B cell (primary cell): ENCODE results near the gene SPTBN1. TPM values are rescaled to one million over a fixed set of nuclear protein-coding genes. Genes with fewer than 3 reads are reported as not detected.

Source experiments
- ATAC-seq: fragments of 200-7000 bp; cut with Tn5 transposase; one replicate; pipeline ENCODE4 v1.10.0; 2021; ENCODE audit warnings: low read depth, mild to moderate bottlenecking, moderate number of reproducible peaks, moderate library complexity
- CTCF ChIA-PET: fragments of 350-600 bp; sonication (Branson Sonifier 250); formaldehyde crosslinking; loops from one replicate; lab custom pipeline; 2021; ENCODE audit warnings: antibody characterized with exemption, inconsistent platforms; lab: Charles Lee
- POLR2A ChIA-PET: fragments of 350-600 bp; sonication (Branson Sonifier 250); formaldehyde crosslinking; loops from one replicate; lab custom pipeline; 2021; ENCODE audit warnings: antibody characterized with exemption; lab: Charles Lee
- DNase-seq: peaks from one replicate; pipeline ENCODE4 v3.0.0; 2013
- H2AFZ ChIP-seq: 2 replicates; pipeline ENCODE4 v1.6.1; 2012; ENCODE audit warnings: mild to moderate bottlenecking, low read depth, low read length; ENCODE audit not compliant: insufficient read depth, poor library complexity, severe bottlenecking
- H3K27ac ChIP-seq, 2 donors: 1 replicate in 1 of 2; 2 replicates in 1 of 2; pipeline ENCODE4 v1.5.1; 2012 to 2013; ENCODE audit warnings: low read length in 2 of 2, mild to moderate bottlenecking in 2 of 2, moderate library complexity in 1 of 2
- H3K27me3 ChIP-seq, 4 experiments: fragments of 200-600 bp in 1 of 4; sonication (generic) in 1 of 4; replicated peaks in 1 of 4; 1 replicate in 2 of 4; 2 replicates in 2 of 4; pipeline versions ENCODE4 v1.6.1 to v1.7.0; 2013 to 2016; ENCODE audit warnings: low read length in 3 of 4, mild to moderate bottlenecking in 2 of 4, mixed read lengths in 1 of 4, moderate library complexity in 1 of 4; ENCODE audit not compliant: insufficient read depth in 4 of 4, control insufficient read depth in 3 of 4; ENCODE audit errors: control extremely low read depth in 1 of 4
- H3K36me3 ChIP-seq, 2 experiments: replicated peaks in 1 of 2; 1 replicate in 1 of 2; 2 replicates in 1 of 2; pipeline versions ENCODE4 v1.6.1 to v1.7.1; 2013; ENCODE audit warnings: low read length in 1 of 2; ENCODE audit not compliant: insufficient read depth in 2 of 2, control insufficient read depth in 1 of 2; ENCODE audit errors: control extremely low read depth in 1 of 2, extremely low read depth in 1 of 2
- H3K4me1 ChIP-seq, 2 donors: fragments of 200-600 bp in 1 of 2; sonication (generic) in 1 of 2; 1 replicate in 1 of 2; 2 replicates in 1 of 2; pipeline versions ENCODE4 v1.5.1 to v1.6.1; 2013 to 2017; ENCODE audit warnings: low read length in 2 of 2; ENCODE audit not compliant: control insufficient read depth in 2 of 2, insufficient read depth in 2 of 2
- H3K4me2 ChIP-seq: replicated peaks from 2 replicates; pipeline ENCODE3; 2012; ENCODE audit warnings: mild to moderate bottlenecking, low read depth, low read length; ENCODE audit not compliant: poor library complexity, severe bottlenecking
- H3K4me3 ChIP-seq, 5 experiments: fragments of 200-600 bp in 1 of 5; sonication (generic) in 1 of 5; 1 replicate in 3 of 5; 2 replicates in 2 of 5; pipeline versions ENCODE4 v1.5.1 to v1.7.0; 2011 to 2016; ENCODE audit warnings: low read length in 4 of 5, mild to moderate bottlenecking in 4 of 5, low read depth in 2 of 5, control low read depth in 1 of 5, moderate library complexity in 1 of 5; ENCODE audit not compliant: insufficient read depth in 1 of 5; ENCODE audit errors: control extremely low read depth in 1 of 5, extremely low read depth in 1 of 5
- H3K79me2 ChIP-seq: fragments of 200-600 bp; sonication (generic); one replicate; pipeline ENCODE4 v1.6.0; 2016; ENCODE audit warnings: low read length; ENCODE audit not compliant: control insufficient read depth, insufficient read depth
- H3K9ac ChIP-seq: fragments of 200-600 bp; sonication (generic); 2 replicates; pipeline ENCODE4 v1.6.1; 2017; ENCODE audit warnings: mild to moderate bottlenecking, low read length, moderate library complexity
- H3K9me3 ChIP-seq, 3 donors: one replicate each; pipeline versions ENCODE4 v1.6.1 to v1.7.1; 2013; ENCODE audit warnings: low read length in 2 of 3; ENCODE audit not compliant: control insufficient read depth in 2 of 3, insufficient read depth in 1 of 3; ENCODE audit errors: control extremely low read depth in 1 of 3
- H4K20me1 ChIP-seq: 2 replicates; pipeline ENCODE4 v1.6.0; 2012; ENCODE audit warnings: mild to moderate bottlenecking, low read length; ENCODE audit not compliant: insufficient read depth, control insufficient read depth, poor library complexity, severe bottlenecking
- H3K27ac Mint-ChIP-seq: one replicate; pipeline ENCODE4 v1.8.0; 2021; ENCODE audit warnings: mixed read lengths
- H3K27me3 Mint-ChIP-seq: one replicate; pipeline ENCODE4 v1.8.0; 2021; ENCODE audit warnings: mixed read lengths
- H3K4me1 Mint-ChIP-seq: one replicate; pipeline ENCODE4 v1.8.0; 2021; ENCODE audit warnings: mixed read lengths
- H3K4me3 Mint-ChIP-seq: one replicate; pipeline ENCODE4 v1.8.0; 2021; ENCODE audit warnings: mixed read lengths
- H3K9me3 Mint-ChIP-seq: one replicate; pipeline ENCODE4 v1.8.0; 2022; ENCODE audit warnings: mixed read lengths; ENCODE audit not compliant: insufficient read depth
- CTCF ChIP-seq: fragments of 200-600 bp; IDR thresholded peaks from one replicate; pipeline ENCODE4 v1.8.0; 2022; ENCODE audit warnings: antibody characterized with exemption, mild to moderate bottlenecking
- EZH2 ChIP-seq: IDR thresholded peaks from 2 replicates; pipeline ENCODE4 v1.6.1; 2012; ENCODE audit warnings: borderline replicate concordance, low read depth, mild to moderate bottlenecking, moderate library complexity, low read length; ENCODE audit not compliant: insufficient read depth, poor library complexity, severe bottlenecking
- WGBS: methylation state at CpG from one replicate; pipeline ENCODE4 v1.1.5; 2013; ENCODE audit warnings: missing lambda C conversion rate; ENCODE audit not compliant: insufficient coverage; 5-methylcytosine and 5-hydroxymethylcytosine counted together
- intact Hi-C: fragments of 100-400 bp; cut with micrococcal nuclease; formaldehyde crosslinking; loops from one replicate; pipeline ENCODE4 v1.10.0; 2022
- polyA plus RNA-seq: library from polyadenylated mRNA; depleted of rRNA; stranded (reverse); fragments of >200 nt; gene quantifications from 2 replicates; pipeline ENCODE4 v1.2.3, GENCODE V29; 2012
- total RNA-seq, 2 donors: library from RNA; stranded (reverse); fragments of 120-200 nt in 1 of 2; gene quantifications; 1 replicate in 1 of 2; 2 replicates in 1 of 2; pipeline versions ENCODE4 v1.2.3 to v1.2.4, GENCODE V29; 2013 to 2022

SPTBN1 gene
- total and polyA plus RNA-seq, 2 donors (not counting 1 experiment from before 2014, with no cell fraction given) = 43.7 to 144 TPM

GRCh38 chr2:54514822-54515569 is 58.9 kb downstream of the SPTBN1 start:
- Histone ChIP-seq H3K27ac (no peak overlapping the region), H3K27me3 (no peaks in the 10 kb centered on the region), H3K9ac (no peak overlapping the region), H3K79me2 (no peaks in the 10 kb centered on the region), H4K20me1 (no peaks in the 10 kb centered on the region), H3K9me3 (no peaks in the 10 kb centered on the region), H2AFZ (no peak overlapping the region), H3K4me1 (no peaks in the 10 kb centered on the region), H3K36me3 (no peaks in the 10 kb centered on the region), H3K4me3 (no peak overlapping the region), H3K4me2 (no peak overlapping the region)
- no peaks in the 10 kb centered on the region for H3K9me3 Mint-ChIP-seq
- WGBS = 89% methylated on average over 1 of the region's 1 CpG
- TF ChIP-seq EZH2 = no peak
- no peak for TF ChIP-seq CTCF
- H3K4me1 Mint-ChIP-seq = no peaks in the 10 kb centered on the region
- no peak overlapping the region for H3K4me3 Mint-ChIP-seq
- DNase-seq = no peak
- ATAC-seq = no peak
- ChIA-PET CTCF (interaction anchor here (0.6 kb wide), 1 partner anchor 90 kb away, joined by 3 read pairs; no protein-coding TSS in a partner anchor), POLR2A (no interaction called here)
- peaks cover 10% of the 10 kb centered on the region for H3K27me3 Mint-ChIP-seq
- no peak overlapping the region for H3K27ac Mint-ChIP-seq
- intact Hi-C loops = no loop called here

GRCh38 chr2:54516842-54517241 is 60.7 kb downstream of the SPTBN1 start:
- H2AFZ ChIP-seq = no peak overlapping the region

More at GRCh38 chr2:54516842-54517241, 60.7 kb downstream of the SPTBN1 start:
- DNase-seq (no peak), ATAC-seq (no peak)
- H3K36me3 ChIP-seq = no peaks in the 10 kb centered on the region
- no peaks in the 10 kb centered on the region for H3K79me2 ChIP-seq
- intact Hi-C loops = no loop called here
- H3K9me3 Mint-ChIP-seq = no peaks in the 10 kb centered on the region
- H3K4me2 ChIP-seq = no peak overlapping the region
- no peaks in the 10 kb centered on the region for H3K27me3 ChIP-seq
- no peak overlapping the region for H3K27ac Mint-ChIP-seq
- no peaks in the 10 kb centered on the region for H3K4me1 ChIP-seq
- H3K27ac ChIP-seq = no peak overlapping the region
- WGBS = 100% methylated on average over 1 of the region's 2 CpGs
- H3K27me3 Mint-ChIP-seq = peaks cover 10% of the 10 kb centered on the region
- H3K4me1 Mint-ChIP-seq = no peaks in the 10 kb centered on the region
- H3K9me3 ChIP-seq = no peaks in the 10 kb centered on the region
- no peak overlapping the region for H3K4me3 Mint-ChIP-seq
- ChIA-PET CTCF (interaction anchor here (1.3 to 1.7 kb wide), 3 partner anchors 91 to 410 kb away, joined by 4 to 5 read pairs (median 5); no protein-coding TSS in a partner anchor), POLR2A (interaction anchor here (0.6 to 0.7 kb wide), 2 partner anchors 10 to 11 kb away, joined by 4 read pairs; no protein-coding TSS in a partner anchor)
- H4K20me1 ChIP-seq = no peaks in the 10 kb centered on the region
- no peak overlapping the region for H3K4me3 ChIP-seq
- TF ChIP-seq EZH2 (no peak), CTCF (no peak)
- H3K9ac ChIP-seq = no peak overlapping the region
